ENCODE results near the gene LRRC4C. TPM values are rescaled to one million over a fixed set of nuclear protein-coding genes. Genes with fewer than 3 reads are reported as not detected.

LRRC4C gene
- total RNA-seq, 1 experiment from 2014 or later = 0.72 TPM

DNA sequence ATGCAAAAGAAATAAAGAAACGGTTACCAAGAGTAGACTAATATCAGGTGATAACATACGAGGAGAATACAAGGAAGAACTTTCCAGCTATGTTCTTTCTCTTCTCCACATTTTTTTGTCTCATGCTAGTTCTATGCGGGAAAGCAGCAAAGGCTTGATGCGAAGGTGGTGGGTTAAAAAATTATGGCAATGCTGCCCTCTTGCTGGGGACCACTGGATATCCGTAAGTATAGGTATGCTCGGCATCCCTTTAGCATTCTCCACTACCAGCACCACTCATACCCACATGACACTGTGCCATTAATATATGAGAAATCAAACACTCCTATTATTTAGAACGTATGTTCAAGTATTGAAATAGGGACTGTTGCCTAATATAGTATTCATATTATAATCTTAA lies 776.4 kb downstream of the LRRC4C start (continued):
- TF ChIP-seq ARID4B (CRISPR knock-in tag; IDR thresholded peaks at IDR 0.05; ENCODE audit: borderline replicate concordance) = no peak
- no peak for TF ChIP-seq RORB (CRISPR knock-in tag; IDR thresholded peaks at IDR 0.05)

GRCh38 chr11:40679276-40679675 lies 780.2 kb downstream of the LRRC4C start:
- 0 out of 2 replicates have a peak overlapping the region, but pooled peaks have one; percentile 0 for H3K4me3 Mint-ChIP-seq
- DNase-seq (ENCODE audit: low spot score) (peak; percentile 35), ATAC-seq (peak; percentile 63; the same call in 1 of the 2 replicates)
- TF ChIP-seq CTCF (IDR thresholded peaks at IDR 0.05) (no peak), CREM (CRISPR knock-in tag; IDR thresholded peaks at IDR 0.05) (no peak), FOXP1 (CRISPR knock-in tag; IDR thresholded peaks at IDR 0.05; ENCODE audit: borderline replicate concordance) (no peak)
- TF ChIP-seq, protein P1, sequence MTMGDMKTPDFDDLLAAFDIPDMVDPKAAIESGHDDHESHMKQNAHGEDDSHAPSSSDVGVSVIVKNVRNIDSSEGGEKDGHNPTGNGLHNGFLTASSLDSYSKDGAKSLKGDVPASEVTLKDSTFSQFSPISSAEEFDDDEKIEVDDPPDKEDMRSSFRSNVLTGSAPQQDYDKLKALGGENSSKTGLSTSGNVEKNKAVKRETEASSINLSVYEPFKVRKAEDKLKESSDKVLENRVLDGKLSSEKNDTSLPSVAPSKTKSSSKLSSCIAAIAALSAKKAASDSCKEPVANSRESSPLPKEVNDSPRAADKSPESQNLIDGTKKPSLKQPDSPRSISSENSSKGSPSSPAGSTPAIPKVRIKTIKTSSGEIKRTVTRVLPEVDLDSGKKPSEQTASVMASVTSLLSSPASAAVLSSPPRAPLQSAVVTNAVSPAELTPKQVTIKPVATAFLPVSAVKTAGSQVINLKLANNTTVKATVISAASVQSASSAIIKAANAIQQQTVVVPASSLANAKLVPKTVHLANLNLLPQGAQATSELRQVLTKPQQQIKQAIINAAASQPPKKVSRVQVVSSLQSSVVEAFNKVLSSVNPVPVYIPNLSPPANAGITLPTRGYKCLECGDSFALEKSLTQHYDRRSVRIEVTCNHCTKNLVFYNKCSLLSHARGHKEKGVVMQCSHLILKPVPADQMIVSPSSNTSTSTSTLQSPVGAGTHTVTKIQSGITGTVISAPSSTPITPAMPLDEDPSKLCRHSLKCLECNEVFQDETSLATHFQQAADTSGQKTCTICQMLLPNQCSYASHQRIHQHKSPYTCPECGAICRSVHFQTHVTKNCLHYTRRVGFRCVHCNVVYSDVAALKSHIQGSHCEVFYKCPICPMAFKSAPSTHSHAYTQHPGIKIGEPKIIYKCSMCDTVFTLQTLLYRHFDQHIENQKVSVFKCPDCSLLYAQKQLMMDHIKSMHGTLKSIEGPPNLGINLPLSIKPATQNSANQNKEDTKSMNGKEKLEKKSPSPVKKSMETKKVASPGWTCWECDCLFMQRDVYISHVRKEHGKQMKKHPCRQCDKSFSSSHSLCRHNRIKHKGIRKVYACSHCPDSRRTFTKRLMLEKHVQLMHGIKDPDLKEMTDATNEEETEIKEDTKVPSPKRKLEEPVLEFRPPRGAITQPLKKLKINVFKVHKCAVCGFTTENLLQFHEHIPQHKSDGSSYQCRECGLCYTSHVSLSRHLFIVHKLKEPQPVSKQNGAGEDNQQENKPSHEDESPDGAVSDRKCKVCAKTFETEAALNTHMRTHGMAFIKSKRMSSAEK (CRISPR knock-in tag; IDR thresholded peaks at IDR 0.05; ENCODE audit: borderline replicate concordance) = no peak
- H3K27ac Mint-ChIP-seq = peak overlapping the region; percentile 93
- H3K36me3 Mint-ChIP-seq = peaks cover 27% of the 10 kb centered on the region
- ChIA-PET POLR2A (no interaction called here), CTCF (interaction anchor here (1.1 kb wide), 1 partner anchor 386 kb away, joined by 3 read pairs; no protein-coding TSS in a partner anchor)
- H3K4me1 Mint-ChIP-seq = peaks cover 28% of the 10 kb centered on the region
- H3K9me3 Mint-ChIP-seq = peaks cover 26% of the 10 kb centered on the region
- no peaks in the 10 kb centered on the region for H3K27me3 Mint-ChIP-seq (ENCODE audit: low read depth)

DNA sequence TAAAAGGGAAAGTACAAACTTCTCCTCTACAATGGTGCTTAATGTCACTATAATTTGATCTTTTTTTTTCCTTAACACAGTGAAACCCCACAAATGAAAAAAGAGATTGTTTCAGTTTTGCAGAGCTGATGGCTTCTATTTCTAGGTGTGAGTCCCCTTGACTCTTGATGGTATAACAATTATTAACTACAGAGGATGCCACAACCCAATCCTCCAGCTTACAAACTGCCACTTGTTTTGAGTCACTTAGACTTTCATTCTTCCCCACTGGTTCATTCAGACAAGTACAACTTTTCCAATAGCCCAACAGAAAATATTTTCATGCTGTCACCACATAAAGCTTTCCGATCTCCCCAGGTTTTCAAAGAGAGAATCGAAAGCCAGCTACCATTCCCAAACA lies 812.2 kb downstream of the LRRC4C start:
- TF ChIP-seq TEAD1 (CRISPR knock-in tag; IDR thresholded peaks at IDR 0.05) (no peak), NFATC4 (CRISPR knock-in tag; IDR thresholded peaks at IDR 0.05) (no peak), FOXP4 (CRISPR knock-in tag; IDR thresholded peaks at IDR 0.05) (no peak), GTF2I (CRISPR knock-in tag; conservative IDR thresholded peaks at IDR 0.05) (no peak), IRF2 (CRISPR knock-in tag; IDR thresholded peaks at IDR 0.05; ENCODE audit: borderline replicate concordance, low read depth) (no peak)
- TF ChIP-seq, protein P2, sequence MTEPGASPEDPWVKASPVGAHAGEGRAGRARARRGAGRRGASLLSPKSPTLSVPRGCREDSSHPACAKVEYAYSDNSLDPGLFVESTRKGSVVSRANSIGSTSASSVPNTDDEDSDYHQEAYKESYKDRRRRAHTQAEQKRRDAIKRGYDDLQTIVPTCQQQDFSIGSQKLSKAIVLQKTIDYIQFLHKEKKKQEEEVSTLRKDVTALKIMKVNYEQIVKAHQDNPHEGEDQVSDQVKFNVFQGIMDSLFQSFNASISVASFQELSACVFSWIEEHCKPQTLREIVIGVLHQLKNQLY (CRISPR knock-in tag; IDR thresholded peaks at IDR 0.05) = no peak
- CTCF ChIA-PET = interaction anchor here (1.2 kb wide), 1 partner anchor 52 kb away, joined by 3 read pairs; no protein-coding TSS in a partner anchor
- Mint-ChIP-seq H3K9me3 (peaks cover 51% of the 10 kb centered on the region), H3K27me3 (ENCODE audit: low read depth) (peaks cover 4% of the 10 kb centered on the region), H3K27ac (no peak overlapping the region), H3K4me1 (peaks cover 23% of the 10 kb centered on the region), H3K36me3 (peaks cover 48% of the 10 kb centered on the region), H3K4me3 (no peak overlapping the region)
- DNase-seq (ENCODE audit: low spot score) = no peak
- no peak for ATAC-seq
- POLR2A ChIA-PET = no interaction called here
